Rectal smooth muscle tissue (tissue), 1 donor: ENCODE results near the gene ERBB2.
A peak's percentile ranks its signal among the peaks of the same experiment; 100 is the strongest.

ENCODE experiments used
- H3K27ac ChIP-seq: one replicate; pipeline ENCODE4 v1.7.0; 2013; ENCODE audit warnings: low read depth, low read length, inconsistent platforms
- H3K27me3 ChIP-seq: one replicate; pipeline ENCODE4 v1.7.0; 2013; ENCODE audit warnings: low read length; ENCODE audit not compliant: control insufficient read depth, insufficient read depth
- H3K36me3 ChIP-seq: one replicate; pipeline ENCODE4 v1.7.0; 2013; ENCODE audit warnings: low read length; ENCODE audit not compliant: control insufficient read depth, insufficient read depth
- H3K4me1 ChIP-seq: one replicate; pipeline ENCODE4 v1.7.0; 2013; ENCODE audit warnings: low read length; ENCODE audit not compliant: control insufficient read depth, insufficient read depth
- H3K4me3 ChIP-seq: one replicate; pipeline ENCODE4 v1.7.0; 2013; ENCODE audit warnings: low read length
- H3K9ac ChIP-seq: one replicate; pipeline ENCODE4 v1.7.0; 2013; ENCODE audit warnings: low read length

The ERBB2 gene

DNA sequence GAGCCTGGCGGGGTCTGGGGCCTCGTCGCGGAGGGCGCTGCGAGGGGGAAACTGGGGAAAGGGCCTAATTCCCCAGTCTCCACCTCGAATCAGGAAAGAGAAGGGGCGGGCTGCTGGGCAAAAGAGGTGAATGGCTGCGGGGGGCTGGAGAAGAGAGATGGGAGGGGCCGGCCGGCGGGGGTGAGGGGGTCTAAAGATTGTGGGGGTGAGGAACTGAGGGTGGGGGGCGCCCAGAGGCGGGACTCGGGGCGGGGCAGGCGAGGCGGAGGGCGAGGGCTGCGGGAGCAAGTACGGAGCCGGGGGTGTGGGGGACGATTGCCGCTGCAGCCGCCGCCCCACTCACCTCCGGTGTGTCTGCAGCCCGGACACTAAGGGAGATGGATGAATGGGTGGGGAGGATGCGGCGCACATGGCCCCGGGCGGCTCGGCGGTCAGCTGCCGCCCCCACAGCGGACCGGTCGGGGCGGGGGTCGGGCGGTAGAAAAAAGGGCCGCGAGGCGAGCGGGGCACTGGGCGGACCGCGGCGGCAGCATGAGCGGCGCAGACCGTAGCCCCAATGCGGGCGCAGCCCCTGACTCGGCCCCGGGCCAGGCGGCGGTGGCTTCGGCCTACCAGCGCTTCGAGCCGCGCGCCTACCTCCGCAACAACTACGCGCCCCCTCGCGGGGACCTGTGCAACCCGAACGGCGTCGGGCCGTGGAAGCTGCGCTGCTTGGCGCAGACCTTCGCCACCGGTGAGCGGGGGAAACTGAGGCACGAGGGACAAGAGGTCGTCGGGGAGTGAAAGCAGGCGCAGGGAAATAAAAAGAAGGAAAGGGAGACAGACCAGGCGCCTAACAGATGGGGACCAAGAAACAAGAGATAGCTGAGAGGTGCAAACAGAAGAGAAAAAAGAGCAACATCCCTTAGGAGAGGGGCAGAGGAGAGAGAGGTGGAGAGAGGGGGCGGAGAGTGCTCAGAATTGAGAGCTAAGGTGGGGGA lies 31.6 kb upstream of the ERBB2 start, which contains the start of gene PNMT:
PNMT (plus strand) TSS at position 509 of the 980 bp plus-strand sequence; CDS start at position 532, 23 bp downstream.
- no peaks in the 10 kb centered on the region for H3K4me1 ChIP-seq
- H3K9ac ChIP-seq = no peak within 1 kb of the TSS
- H3K4me3 ChIP-seq = peak within 1 kb of the TSS; percentile 40
- H3K36me3 ChIP-seq = no peaks in the 10 kb centered on the region
- H3K27me3 ChIP-seq = peaks cover 29% of the 10 kb centered on the region
- H3K27ac ChIP-seq = no peak within 1 kb of the TSS

DNA sequence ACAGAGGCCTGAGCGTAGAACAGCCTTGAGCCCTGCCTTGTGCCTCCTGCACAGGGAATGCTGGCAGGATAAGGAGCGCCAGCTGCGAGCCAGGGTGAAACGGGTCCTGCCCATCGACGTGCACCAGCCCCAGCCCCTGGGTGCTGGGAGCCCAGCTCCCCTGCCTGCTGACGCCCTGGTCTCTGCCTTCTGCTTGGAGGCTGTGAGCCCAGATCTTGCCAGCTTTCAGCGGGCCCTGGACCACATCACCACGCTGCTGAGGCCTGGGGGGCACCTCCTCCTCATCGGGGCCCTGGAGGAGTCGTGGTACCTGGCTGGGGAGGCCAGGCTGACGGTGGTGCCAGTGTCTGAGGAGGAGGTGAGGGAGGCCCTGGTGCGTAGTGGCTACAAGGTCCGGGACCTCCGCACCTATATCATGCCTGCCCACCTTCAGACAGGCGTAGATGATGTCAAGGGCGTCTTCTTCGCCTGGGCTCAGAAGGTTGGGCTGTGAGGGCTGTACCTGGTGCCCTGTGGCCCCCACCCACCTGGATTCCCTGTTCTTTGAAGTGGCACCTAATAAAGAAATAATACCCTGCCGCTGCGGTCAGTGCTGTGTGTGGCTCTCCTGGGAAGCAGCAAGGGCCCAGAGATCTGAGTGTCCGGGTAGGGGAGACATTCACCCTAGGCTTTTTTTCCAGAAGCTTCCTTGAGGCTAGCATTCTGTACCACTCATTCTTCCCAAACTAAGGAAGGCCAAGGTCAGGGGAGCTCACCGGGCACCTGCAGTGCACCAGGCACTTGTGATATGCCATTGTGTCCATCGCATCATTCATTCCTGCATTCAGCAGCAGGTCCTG lies 29.7 kb upstream of the ERBB2 start:
- Histone ChIP-seq H3K27me3 (peaks cover 29% of the 10 kb centered on the region), H3K9ac (no peak overlapping the region), H3K4me1 (no peaks in the 10 kb centered on the region)

DNA sequence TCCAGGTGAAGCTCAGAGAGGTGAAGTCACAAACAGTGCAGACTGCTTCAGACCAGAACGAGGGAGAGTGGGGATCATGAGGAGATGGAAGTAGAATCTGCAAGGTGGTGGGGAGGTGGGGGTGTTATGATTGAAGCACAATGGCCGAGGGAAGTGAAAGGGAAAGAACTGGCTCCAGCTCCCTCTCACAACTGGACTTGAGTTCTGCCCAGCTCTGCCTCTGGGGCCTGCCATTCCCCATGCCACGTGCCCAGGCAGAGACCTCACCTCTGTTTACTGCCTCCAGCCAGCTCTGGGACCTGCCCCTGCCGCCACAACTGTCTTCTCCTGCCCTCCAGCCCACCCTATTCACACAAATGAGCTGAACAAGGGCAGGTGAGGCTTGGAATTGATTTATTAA lies 29.1 kb upstream of the ERBB2 start:
- no peaks in the 10 kb centered on the region for H3K36me3 ChIP-seq
- H3K4me1 ChIP-seq = no peaks in the 10 kb centered on the region
- H3K4me3 ChIP-seq = no peak overlapping the region
- H3K27me3 ChIP-seq = peaks cover 29% of the 10 kb centered on the region
- H3K27ac ChIP-seq = no peak overlapping the region
- no peak overlapping the region for H3K9ac ChIP-seq

More for the DNA sequence above, 29.7 kb upstream of the ERBB2 start:
- H3K27ac ChIP-seq = no peak overlapping the region
- H3K36me3 ChIP-seq = no peaks in the 10 kb centered on the region
- no peak overlapping the region for H3K4me3 ChIP-seq

DNA sequence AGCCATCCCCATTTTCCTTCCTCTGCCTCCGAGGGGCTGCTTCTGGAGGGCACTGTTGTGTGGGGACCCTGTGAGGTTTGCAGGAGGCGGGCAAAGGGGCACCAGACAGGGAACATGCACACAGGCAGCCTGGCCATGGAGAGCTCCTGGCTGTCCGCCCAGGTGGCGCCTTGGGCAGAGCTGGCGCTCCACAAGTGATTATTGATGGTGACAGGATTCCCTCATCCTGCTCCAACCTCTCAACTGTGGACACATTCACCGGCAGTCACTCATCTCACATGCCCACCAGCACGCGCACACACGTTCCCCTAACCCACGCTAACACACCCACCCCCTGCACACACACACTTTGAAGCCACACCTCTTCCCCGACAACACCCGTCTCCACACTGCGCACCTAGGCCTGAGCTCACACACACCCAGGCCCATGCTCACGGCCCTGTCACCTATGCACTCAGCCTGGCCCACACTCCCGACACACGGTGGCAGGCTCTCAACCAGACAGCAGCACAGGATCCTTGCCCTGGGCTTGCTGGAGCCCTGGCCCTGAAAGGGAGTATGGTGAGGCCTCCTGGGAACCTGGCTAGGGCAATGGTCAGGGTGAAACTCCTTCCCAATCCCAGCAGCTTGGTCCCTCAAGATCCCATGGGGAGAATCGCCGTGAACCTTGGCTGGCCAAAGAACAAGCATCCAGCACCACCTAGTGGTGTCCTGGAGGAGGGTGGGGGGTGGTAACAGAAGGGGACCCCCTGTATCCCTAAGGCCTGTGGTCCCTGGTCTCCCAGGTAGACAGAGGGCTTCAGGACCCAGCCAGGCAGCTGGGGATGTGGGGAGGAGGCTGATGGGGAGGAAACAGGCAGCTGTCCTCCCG lies 28.0 kb upstream of the ERBB2 start:
- Histone ChIP-seq H3K36me3 (no peaks in the 10 kb centered on the region), H3K27me3 (peaks cover 26% of the 10 kb centered on the region), H3K4me3 (no peak overlapping the region), H3K4me1 (no peaks in the 10 kb centered on the region), H3K9ac (no peak overlapping the region), H3K27ac (no peak overlapping the region)

DNA sequence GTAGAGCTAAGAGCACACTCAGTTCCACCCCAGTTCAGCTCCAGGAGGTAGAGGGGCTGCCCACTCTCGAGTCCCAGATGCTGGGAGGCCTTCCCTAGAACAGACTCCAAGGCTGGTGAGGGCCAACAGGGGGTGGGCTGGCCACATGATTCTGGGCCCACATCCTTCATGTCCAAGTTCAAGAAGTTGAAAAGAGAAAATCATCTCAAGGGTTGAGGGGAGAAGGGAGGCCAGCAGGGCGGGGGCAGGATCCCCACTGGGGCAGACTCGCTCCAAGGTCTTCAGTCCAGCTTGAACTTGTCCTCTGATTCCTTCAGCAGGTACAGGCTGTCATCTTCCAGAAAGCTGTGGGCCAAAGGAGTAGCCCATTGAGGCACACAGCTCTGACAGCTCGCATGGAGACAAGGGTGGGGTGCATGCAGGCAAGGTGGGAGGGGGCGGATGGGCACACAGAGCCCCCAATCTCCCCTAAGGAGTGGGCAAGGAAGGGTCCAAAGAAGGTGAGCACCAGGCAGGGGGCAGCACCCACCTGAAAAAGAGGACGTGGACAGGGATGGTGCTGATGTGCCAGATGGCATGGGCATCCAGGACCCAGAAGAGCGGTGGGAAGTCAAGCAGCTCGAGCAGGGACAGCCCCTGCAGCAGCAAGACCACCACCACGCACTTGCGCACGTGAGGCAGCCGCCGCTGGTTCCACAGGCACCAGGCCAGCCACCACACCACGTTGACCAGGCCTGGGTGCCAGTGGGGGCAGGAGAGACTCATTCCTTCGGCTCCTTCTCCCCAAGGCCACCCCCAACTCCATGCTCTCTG lies 27.1 kb upstream of the ERBB2 start:
- no peaks in the 10 kb centered on the region for H3K36me3 ChIP-seq
- no peak overlapping the region for H3K4me3 ChIP-seq
- H3K27ac ChIP-seq = no peak overlapping the region
- H3K4me1 ChIP-seq = no peaks in the 10 kb centered on the region
- no peak overlapping the region for H3K9ac ChIP-seq
- peaks cover 20% of the 10 kb centered on the region for H3K27me3 ChIP-seq

DNA sequence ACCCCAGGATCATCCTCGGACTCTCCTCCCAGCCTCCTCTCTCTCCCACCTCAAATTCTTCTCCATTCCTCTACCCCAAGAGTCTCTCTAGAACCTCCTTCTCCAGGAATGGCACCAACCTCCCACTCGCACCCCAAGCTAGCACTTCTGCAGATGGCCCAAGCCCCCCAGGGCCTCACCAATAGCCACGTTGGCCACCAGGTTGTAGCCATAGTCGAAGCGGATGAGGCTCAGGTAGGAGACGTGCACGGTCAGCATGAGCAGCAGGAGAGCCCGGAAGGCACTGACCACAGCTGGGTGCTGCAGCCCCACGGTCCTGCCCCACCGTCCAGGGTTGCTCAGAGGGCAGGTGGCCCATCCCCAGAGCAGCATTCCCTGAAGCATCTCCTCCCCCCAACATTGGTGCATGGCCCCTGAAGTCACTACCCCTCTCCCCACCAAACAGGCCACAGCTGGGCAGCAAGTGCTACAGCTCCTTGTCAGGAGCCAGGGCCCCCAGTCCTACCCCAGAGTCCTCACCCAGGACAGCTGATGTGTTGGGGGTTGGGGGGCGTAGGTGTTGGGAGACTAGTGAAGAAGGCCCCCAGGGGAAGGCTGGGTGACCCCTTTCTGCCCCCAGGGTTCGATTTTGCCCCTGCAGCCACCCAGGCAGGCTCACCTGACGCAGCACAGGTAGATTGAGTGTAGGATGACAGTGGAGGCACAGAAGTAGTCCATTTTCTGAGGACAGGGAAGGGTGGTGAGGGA lies 26.4 kb upstream of the ERBB2 start:
- peaks cover 20% of the 10 kb centered on the region for H3K27me3 ChIP-seq
- H3K36me3 ChIP-seq = no peaks in the 10 kb centered on the region
- H3K27ac ChIP-seq = no peak overlapping the region
- H3K4me3 ChIP-seq = no peak overlapping the region
- no peaks in the 10 kb centered on the region for H3K4me1 ChIP-seq
- no peak overlapping the region for H3K9ac ChIP-seq

DNA sequence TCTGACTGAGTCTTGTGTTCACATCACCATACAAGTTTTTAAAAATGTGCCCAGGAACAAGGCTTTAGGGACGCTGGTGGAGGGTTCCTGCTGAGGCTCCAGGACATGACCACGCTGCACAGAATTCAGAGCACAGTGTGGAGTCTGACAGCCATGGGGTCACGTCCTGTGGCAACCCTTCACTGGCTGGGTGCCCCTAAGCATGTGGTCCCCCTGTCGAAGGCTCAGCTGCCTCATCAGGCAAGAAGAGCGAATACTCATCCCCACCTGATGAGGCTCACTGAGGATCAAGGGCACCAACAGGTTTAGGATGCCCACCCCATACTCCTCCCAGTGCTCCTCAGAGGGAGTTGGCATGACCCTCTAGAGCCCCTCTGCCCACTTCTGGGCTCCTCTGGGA lies 25.7 kb upstream of the ERBB2 start:
- H3K36me3 ChIP-seq = no peaks in the 10 kb centered on the region
- peaks cover 19% of the 10 kb centered on the region for H3K27me3 ChIP-seq
- no peak overlapping the region for H3K27ac ChIP-seq
- H3K9ac ChIP-seq = no peak overlapping the region
- no peaks in the 10 kb centered on the region for H3K4me1 ChIP-seq
- no peak overlapping the region for H3K4me3 ChIP-seq

DNA sequence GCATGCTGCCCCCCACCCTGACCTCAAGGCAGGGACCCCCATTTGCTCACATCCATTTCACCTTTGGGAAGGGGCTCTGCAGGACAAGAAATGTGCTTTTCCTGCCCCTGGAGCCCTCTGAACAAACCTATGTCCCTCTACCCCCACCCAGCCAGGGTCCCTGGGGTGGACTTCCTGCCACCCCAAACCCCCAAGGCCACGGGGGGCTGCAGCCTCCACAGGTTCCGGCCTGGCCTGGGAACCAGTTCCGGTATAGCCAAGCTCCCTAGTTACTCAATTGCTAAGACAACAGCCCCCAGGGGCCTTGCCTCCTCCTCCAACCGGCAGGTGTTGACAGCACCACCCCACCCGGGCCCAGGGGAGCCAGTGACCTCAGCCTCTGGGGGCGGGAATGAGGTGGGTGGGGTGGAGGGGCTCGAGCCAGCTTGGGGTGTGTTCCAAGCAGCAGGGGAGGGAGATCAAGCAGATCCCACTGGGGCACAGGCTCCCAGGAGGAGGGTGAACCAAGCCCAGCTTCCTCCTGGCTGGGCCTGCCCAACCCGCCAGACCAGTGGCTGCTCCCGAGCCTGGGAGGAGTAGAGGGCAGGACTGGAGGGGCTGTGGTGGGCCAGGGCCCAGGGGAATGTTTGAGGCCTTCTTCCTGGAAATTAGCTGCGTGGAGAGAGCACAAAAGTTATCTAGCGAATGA lies 25.0 kb upstream of the ERBB2 start:
- Histone ChIP-seq H3K4me3 (no peak overlapping the region), H3K27ac (no peak overlapping the region), H3K9ac (no peak overlapping the region), H3K36me3 (no peaks in the 10 kb centered on the region), H3K4me1 (no peaks in the 10 kb centered on the region), H3K27me3 (peaks cover 15% of the 10 kb centered on the region)

DNA sequence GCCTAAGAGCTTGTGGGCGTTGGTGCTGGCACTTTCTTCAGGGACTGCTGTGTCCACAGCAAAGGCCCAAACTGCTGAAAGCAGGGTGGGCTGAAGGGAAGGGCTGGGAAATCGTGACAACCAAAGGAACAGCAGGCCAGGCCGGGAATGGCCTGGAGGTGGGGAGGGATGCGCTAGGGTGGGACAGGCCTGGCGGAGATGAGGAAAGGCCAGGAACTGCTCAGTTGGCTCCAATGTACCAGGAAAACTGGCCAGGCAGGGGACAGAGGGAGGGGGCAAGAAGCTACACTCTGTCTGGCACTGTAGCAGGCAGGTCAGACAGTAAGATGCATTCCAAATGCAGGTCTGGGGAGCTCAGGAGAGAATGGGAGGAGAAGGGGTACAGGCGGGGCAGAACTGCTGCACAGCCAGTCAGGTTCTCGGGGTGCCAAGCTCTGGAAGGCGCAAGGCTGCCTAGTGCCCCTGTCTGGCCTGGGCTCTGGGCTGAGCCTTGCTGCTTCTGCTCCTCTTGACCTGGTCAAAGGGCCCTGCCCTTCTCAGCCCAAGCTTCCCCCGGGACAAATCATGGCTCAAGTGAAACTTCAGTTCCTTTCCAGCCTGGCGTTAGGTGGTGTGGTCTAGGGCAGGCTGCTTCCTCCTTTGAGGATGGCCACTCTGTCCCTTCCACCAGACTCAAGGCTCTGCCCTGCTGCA lies 24.3 kb upstream of the ERBB2 start:
- Histone ChIP-seq H3K27me3 (peaks cover 10% of the 10 kb centered on the region), H3K9ac (no peak overlapping the region), H3K4me3 (no peak overlapping the region), H3K36me3 (no peaks in the 10 kb centered on the region), H3K4me1 (no peaks in the 10 kb centered on the region), H3K27ac (no peak overlapping the region)

DNA sequence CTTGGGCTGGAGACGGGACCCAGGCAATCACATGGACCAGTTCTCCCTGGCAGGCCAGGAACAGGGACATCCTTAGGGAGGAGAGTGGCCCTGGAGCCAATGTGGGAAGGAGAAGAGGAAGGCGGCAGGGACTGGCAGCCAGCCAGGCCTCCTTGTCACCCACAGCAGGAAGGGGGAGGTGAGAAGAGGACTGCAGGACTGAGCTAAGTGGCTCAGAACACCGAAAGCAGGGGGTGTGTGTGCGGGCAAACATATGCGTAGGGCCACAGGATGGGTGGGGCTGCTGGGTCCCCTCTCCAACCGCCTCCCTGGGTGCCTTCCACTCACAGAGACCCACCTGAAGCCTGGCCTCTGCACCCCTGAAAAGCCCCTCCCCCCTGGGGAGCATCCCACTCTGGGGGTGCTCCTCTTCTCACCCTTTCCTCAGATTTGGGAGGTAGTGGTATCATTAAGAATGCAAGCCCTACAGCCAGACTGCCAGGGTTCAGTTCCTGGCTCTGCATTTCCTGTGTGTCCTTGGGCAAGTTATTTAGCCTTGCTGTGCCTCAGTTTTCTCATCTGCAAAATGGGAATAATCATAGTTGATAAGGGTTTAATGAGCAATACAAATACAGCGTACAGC lies 23.6 kb upstream of the ERBB2 start:
- H3K27me3 ChIP-seq = peaks cover 3% of the 10 kb centered on the region
- no peak overlapping the region for H3K9ac ChIP-seq
- H3K4me3 ChIP-seq = no peak overlapping the region
- H3K36me3 ChIP-seq = peaks cover 2% of the 10 kb centered on the region
- no peak overlapping the region for H3K27ac ChIP-seq
- no peaks in the 10 kb centered on the region for H3K4me1 ChIP-seq
